Peyer's patch (tissue), 4 donors: ENCODE data around the gene HTR3D.

Experiments used
- POLR2A ChIP-seq, 2 donors: fragments of 450-650 bp; IDR thresholded peaks; one replicate each; pipeline ENCODE4 v1.5.1; 2017; ENCODE audit warnings: antibody characterized with exemption in 2 of 2, mild to moderate bottlenecking in 2 of 2, moderate library complexity in 2 of 2
- TF ChIP-seq, protein P1 (sequence below), 6 experiments: fragments of 450-650 bp in 4 of 6; fragments of 200-600 bp in 2 of 6; sonication (generic) in 1 of 6; IDR thresholded peaks; one replicate each; pipeline ENCODE4 v1.5.1; 2017 to 2019; ENCODE audit warnings: antibody characterized with exemption in 6 of 6, mild to moderate bottlenecking in 3 of 6, moderate library complexity in 1 of 6

DNA sequence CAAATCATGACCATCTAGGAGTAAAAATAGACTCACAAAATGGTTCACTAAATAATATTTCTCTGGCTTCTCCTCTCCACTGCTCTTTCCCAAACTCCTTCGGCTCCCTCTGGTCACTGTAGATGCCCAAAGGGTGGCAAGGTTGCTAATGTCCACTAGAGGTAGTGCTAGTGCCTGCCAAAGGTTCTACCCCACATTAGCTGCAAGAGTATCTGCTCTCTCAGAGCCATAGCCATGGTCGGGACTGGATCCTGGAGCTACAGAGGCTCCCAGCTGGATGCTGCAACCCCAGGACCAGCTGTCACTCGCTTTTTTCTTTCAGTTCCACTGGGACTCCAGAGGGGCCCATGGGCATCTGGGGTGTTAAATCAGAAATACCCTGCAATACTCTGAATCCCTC, 8.5 kb downstream of the HTR3D start:
- TF ChIP-seq, protein P1, sequence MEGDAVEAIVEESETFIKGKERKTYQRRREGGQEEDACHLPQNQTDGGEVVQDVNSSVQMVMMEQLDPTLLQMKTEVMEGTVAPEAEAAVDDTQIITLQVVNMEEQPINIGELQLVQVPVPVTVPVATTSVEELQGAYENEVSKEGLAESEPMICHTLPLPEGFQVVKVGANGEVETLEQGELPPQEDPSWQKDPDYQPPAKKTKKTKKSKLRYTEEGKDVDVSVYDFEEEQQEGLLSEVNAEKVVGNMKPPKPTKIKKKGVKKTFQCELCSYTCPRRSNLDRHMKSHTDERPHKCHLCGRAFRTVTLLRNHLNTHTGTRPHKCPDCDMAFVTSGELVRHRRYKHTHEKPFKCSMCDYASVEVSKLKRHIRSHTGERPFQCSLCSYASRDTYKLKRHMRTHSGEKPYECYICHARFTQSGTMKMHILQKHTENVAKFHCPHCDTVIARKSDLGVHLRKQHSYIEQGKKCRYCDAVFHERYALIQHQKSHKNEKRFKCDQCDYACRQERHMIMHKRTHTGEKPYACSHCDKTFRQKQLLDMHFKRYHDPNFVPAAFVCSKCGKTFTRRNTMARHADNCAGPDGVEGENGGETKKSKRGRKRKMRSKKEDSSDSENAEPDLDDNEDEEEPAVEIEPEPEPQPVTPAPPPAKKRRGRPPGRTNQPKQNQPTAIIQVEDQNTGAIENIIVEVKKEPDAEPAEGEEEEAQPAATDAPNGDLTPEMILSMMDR (IDR thresholded peaks at IDR 0.05), result peak in 1 of 6 experiments; percentile 33
- no peak for TF ChIP-seq POLR2A (IDR thresholded peaks at IDR 0.05)
